ENCODE data around the gene ILRUN.
"Not testable (repeated sequence)": the region's sequence is repeated elsewhere in the genome, so short reads cannot be mapped to it uniquely, and the experiment has no call there.

Gene ILRUN

GRCh38 chr6:34697544-34697836, 923 bp upstream of the ILRUN start:
- no peak for DNase-seq (ENCODE audit: low read depth)

- DNase-seq (ENCODE audit: low read depth) = no peak
Observed at GRCh38 chr6:34696189-34696738, 303 bp downstream of the ILRUN start.

- DNase-seq (ENCODE audit: low read depth) = no peak
Observed at GRCh38 chr6:34695729-34696188, 808 bp downstream of the ILRUN start.

- no peak for DNase-seq (ENCODE audit: low read depth)
Observed at GRCh38 chr6:34692280-34692679, 4.3 kb downstream of the ILRUN start.

GRCh38 chr6:34689742-34690141, 6.8 kb downstream of the ILRUN start:
- DNase-seq (ENCODE audit: low read depth) = no peak

GRCh38 chr6:34688956-34689355, 7.6 kb downstream of the ILRUN start:
- DNase-seq (ENCODE audit: low read depth) = no peak

- no peak for DNase-seq (ENCODE audit: low read depth)
Observed at GRCh38 chr6:34684919-34685318, 11.6 kb downstream of the ILRUN start.

- DNase-seq (ENCODE audit: low read depth) = no peak
Observed at GRCh38 chr6:34684364-34684763, 12.2 kb downstream of the ILRUN start.

GRCh38 chr6:34680802-34681515, 15.6 kb downstream of the ILRUN start:
- DNase-seq (ENCODE audit: low read depth) = no peak

GRCh38 chr6:34680313-34680712, 16.3 kb downstream of the ILRUN start:
- not testable (repeated sequence) for DNase-seq (ENCODE audit: low read depth)

- DNase-seq (ENCODE audit: low read depth) = no peak
Observed at GRCh38 chr6:34679552-34680253, 16.9 kb downstream of the ILRUN start.

- DNase-seq (ENCODE audit: low read depth) = no peak
Observed at GRCh38 chr6:34676140-34676539, 20.4 kb downstream of the ILRUN start.

- not testable (repeated sequence) for DNase-seq (ENCODE audit: low read depth)
Observed at GRCh38 chr6:34674930-34675329, 21.6 kb downstream of the ILRUN start.

GRCh38 chr6:34674268-34674639, 22.3 kb downstream of the ILRUN start:
- DNase-seq (ENCODE audit: low read depth) = no peak

- DNase-seq (ENCODE audit: low read depth) = no peak
Observed at GRCh38 chr6:34673064-34673463, 23.5 kb downstream of the ILRUN start.

- DNase-seq (ENCODE audit: low read depth) = no peak
Observed at GRCh38 chr6:34672657-34673043, 23.9 kb downstream of the ILRUN start.

GRCh38 chr6:34671801-34672656, 24.5 kb downstream of the ILRUN start:
- DNase-seq (ENCODE audit: low read depth) = peak; percentile 66

GRCh38 chr6:34671367-34671766, 25.2 kb downstream of the ILRUN start:
- DNase-seq (ENCODE audit: low read depth) = no peak

GRCh38 chr6:34668799-34669198, 27.8 kb downstream of the ILRUN start:
- DNase-seq (ENCODE audit: low read depth) = not testable (repeated sequence)

- no peak for DNase-seq (ENCODE audit: low read depth)
Observed at GRCh38 chr6:34667481-34668238, 28.9 kb downstream of the ILRUN start.

- no peak for DNase-seq (ENCODE audit: low read depth)
Observed at GRCh38 chr6:34665019-34665418, 31.5 kb downstream of the ILRUN start.
